D721Med (cell line): ENCODE measurements around the gene MICAL2.

Source experiments
- DNase-seq: peaks from one replicate; pipeline ENCODE4 v3.0.0; 2011; ENCODE audit warnings: low spot score; ENCODE audit not compliant: insufficient read length
- FAIRE-seq: peaks from 2 replicates; lab custom pipeline; 2011; peaks lifted over from hg19 to GRCh38; lab: Jason Lieb, UNC
- TF ChIP-seq, protein P1 (sequence below): IDR thresholded peaks from 2 replicates; pipeline ENCODE4 v1.5.1; 2012; ENCODE audit warnings: mild to moderate bottlenecking, control low read depth; ENCODE audit not compliant: insufficient read depth; ENCODE audit errors: missing control alignments

The MICAL2 gene

DNA sequence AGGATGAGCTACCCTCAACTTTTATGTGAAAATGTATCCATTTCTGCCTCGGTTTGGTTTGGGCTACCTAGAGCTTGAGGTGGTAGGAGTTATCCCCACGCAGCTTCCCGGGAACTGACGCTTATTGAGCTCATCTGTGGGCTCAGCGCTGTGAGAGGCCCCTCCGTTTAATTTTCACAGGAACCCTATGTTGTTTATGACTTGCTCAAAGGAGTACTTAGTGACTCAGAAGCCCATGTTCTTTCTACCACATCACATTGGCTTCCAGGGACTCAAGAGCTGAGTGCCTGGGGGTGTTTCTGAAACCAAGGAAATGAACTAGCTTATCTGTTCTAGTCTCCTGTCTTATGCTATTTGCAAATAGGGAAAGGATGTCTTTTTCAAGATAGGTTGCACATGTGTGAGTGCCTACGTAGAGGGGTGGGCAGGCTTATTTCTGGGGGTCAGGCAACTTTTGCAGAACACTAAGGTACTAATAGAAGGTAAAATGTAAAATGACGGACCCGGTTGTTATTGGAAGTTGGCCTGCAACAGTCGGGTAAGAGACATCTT is 40.5 kb downstream of the MICAL2 start:
- FAIRE-seq, result no peak
- TF ChIP-seq, protein P1, sequence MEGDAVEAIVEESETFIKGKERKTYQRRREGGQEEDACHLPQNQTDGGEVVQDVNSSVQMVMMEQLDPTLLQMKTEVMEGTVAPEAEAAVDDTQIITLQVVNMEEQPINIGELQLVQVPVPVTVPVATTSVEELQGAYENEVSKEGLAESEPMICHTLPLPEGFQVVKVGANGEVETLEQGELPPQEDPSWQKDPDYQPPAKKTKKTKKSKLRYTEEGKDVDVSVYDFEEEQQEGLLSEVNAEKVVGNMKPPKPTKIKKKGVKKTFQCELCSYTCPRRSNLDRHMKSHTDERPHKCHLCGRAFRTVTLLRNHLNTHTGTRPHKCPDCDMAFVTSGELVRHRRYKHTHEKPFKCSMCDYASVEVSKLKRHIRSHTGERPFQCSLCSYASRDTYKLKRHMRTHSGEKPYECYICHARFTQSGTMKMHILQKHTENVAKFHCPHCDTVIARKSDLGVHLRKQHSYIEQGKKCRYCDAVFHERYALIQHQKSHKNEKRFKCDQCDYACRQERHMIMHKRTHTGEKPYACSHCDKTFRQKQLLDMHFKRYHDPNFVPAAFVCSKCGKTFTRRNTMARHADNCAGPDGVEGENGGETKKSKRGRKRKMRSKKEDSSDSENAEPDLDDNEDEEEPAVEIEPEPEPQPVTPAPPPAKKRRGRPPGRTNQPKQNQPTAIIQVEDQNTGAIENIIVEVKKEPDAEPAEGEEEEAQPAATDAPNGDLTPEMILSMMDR, result no peak
- no peak for DNase-seq

GRCh38 chr11:12152321-12152720 is 41.9 kb downstream of the MICAL2 start:
- FAIRE-seq (no peak), DNase-seq (no peak)
- TF ChIP-seq, protein P1, result no peak

GRCh38 chr11:12154871-12155668 is 44.7 kb downstream of the MICAL2 start:
- TF ChIP-seq, protein P1, result no peak
- DNase-seq (no peak), FAIRE-seq (no peak)

DNA sequence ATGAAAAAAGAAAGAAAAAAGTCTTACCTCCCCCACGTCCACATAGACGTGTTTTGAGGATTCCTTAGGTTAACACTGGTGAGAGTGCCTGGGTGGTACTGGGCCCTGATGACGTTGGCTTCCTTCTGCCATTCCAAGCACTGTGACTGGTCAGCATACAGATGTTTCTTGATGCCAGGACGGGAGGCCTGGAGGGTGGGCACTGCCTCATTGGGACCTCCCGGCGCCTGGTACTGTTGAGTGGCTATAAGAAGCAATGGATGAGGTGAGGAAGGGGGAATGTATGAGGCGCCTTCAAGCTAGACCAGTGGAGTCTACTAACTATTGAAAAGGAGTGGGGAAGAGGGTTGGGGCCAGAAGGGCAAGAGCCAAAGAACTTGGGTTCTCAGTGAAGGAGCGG is 45.3 kb downstream of the MICAL2 start:
- FAIRE-seq, result no peak
- TF ChIP-seq, protein P1, result no peak

DNA sequence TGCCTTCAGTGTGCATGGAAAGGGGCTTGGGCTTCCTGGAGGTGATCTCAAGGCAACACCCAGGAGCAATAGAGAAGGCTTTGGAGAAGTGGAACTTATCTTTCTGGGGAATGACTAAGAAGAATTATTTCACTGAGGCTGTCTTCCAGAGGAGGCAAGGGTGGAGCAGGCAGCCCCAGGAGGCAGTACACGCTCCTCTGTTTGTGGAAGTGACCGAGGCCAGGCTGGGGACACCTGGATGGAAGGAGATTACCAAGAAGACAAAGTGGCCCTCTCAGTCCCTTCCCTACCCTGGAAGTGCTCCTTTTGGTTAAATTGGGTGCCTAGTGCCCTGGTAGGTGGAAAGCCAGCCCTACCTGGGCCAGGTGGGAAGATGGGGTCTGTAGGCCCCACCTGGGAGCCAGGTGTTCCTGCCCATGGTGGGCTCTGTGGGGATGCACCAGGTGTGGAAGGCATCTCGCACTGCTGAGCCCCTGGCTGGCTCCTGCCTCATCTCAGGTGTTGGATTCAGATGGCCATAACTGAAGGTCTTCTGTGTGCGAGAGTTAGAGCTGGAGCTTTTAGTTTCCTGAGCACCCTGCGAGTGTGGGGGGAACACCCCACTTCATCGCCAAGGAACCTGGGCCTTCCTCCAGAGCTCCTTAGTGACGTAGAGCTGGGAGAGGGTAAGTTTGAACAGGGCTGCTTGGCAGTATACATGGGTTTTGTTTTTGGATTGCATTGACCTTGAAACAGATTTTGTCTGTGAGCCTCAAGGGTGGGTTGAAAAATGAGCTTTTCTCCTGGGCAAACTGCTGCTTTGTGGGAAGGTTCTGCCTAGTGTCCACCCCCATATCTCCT is 46.1 kb downstream of the MICAL2 start:
- TF ChIP-seq, protein P1, result no peak
- no peak for DNase-seq
- FAIRE-seq, result no peak

More for the DNA sequence above, 45.3 kb downstream of the MICAL2 start:
- no peak for DNase-seq

- TF ChIP-seq, protein P1, result no peak
- no peak for FAIRE-seq
- no peak for DNase-seq
These were observed 46.9 kb downstream of the MICAL2 start for GRCh38 chr11:12157241-12157661.
